ENCODE data around the gene LECT2. TPM values are rescaled to one million over a fixed set of nuclear protein-coding genes. Genes with fewer than 3 reads are reported as not detected.

LECT2 gene
- total RNA-seq, 1 donor from 2014 or later, result not detected

- intact Hi-C loops (cut with DNase I), result no loop called here
- Histone ChIP-seq H3K27me3 (no peaks in the 10 kb centered on the region), H3K4me3 (no peak overlapping the region), H3K4me1 (no peaks in the 10 kb centered on the region), H3K9me3 (no peaks in the 10 kb centered on the region), H3K36me3 (no peaks in the 10 kb centered on the region), H3K27ac (no peak overlapping the region)
- no peak for DNase-seq
- no peak for TF ChIP-seq CTCF (IDR thresholded peaks at IDR 0.05)
- ATAC-seq, result no peak
These were observed 33.8 kb upstream of the LECT2 start for GRCh38 chr5:135988546-135988945.

GRCh38 chr5:135986891-135987401 is 32.2 kb upstream of the LECT2 start:
- no peak for TF ChIP-seq CTCF (IDR thresholded peaks at IDR 0.05)
- Histone ChIP-seq H3K36me3 (no peaks in the 10 kb centered on the region), H3K4me1 (no peaks in the 10 kb centered on the region), H3K4me3 (no peak overlapping the region), H3K9me3 (no peaks in the 10 kb centered on the region), H3K27me3 (no peaks in the 10 kb centered on the region), H3K27ac (no peak overlapping the region)
- intact Hi-C loops (cut with DNase I), result no loop called here
- DNase-seq (no peak), ATAC-seq (no peak)

- intact Hi-C loops (cut with DNase I), result no loop called here
- no peaks in the 10 kb centered on the region for H3K9me3 ChIP-seq
- no peaks in the 10 kb centered on the region for H3K4me1 ChIP-seq
- TF ChIP-seq CTCF (IDR thresholded peaks at IDR 0.05), result no peak
- H3K36me3 ChIP-seq, result no peaks in the 10 kb centered on the region
- H3K4me3 ChIP-seq, result no peak overlapping the region
- DNase-seq (no peak), ATAC-seq (no peak)
- H3K27me3 ChIP-seq, result no peaks in the 10 kb centered on the region
- H3K27ac ChIP-seq, result no peak overlapping the region
These were observed 31.6 kb upstream of the LECT2 start for GRCh38 chr5:135986401-135986800.

- intact Hi-C loops (cut with DNase I), result no loop called here
- H3K4me1 ChIP-seq, result no peaks in the 10 kb centered on the region
- DNase-seq, result no peak
- no peak for TF ChIP-seq CTCF (IDR thresholded peaks at IDR 0.05)
- H3K4me3 ChIP-seq, result no peak overlapping the region
- no peak overlapping the region for H3K27ac ChIP-seq
- H3K27me3 ChIP-seq, result no peaks in the 10 kb centered on the region
- no peaks in the 10 kb centered on the region for H3K36me3 ChIP-seq
- no peak for ATAC-seq
- no peaks in the 10 kb centered on the region for H3K9me3 ChIP-seq
These were observed 31.2 kb upstream of the LECT2 start for GRCh38 chr5:135985951-135986350.

DNA sequence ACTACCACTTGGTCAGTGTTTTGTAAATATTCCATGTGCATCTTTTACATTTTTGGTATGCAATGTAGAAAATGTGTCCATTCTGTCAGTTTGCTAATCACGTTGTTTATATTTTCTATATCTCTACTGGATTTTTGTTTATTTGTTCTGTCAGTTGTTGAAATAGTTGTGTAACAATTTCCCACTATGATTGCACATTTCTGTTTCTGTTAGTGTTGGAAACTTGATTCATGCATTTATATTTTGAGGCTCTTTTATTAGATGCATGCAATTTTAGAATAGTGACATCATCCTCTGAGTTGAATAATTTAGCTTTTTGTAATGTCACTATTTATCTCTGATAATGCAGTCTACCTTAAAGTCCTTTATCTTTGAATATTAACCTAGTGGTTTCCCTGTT is 25.8 kb upstream of the LECT2 start:
- no peak for DNase-seq
- Histone ChIP-seq H3K9me3 (no peaks in the 10 kb centered on the region), H3K4me3 (no peak overlapping the region), H3K36me3 (no peaks in the 10 kb centered on the region), H3K27me3 (no peaks in the 10 kb centered on the region), H3K4me1 (no peaks in the 10 kb centered on the region), H3K27ac (no peak overlapping the region)
- intact Hi-C loops (cut with DNase I), result no loop called here
- no peak for TF ChIP-seq CTCF (IDR thresholded peaks at IDR 0.05)
- no peak for ATAC-seq

- no peaks in the 10 kb centered on the region for H3K36me3 ChIP-seq
- H3K4me1 ChIP-seq, result no peaks in the 10 kb centered on the region
- no peaks in the 10 kb centered on the region for H3K27me3 ChIP-seq
- no peak overlapping the region for H3K27ac ChIP-seq
- DNase-seq (no peak), ATAC-seq (no peak)
- intact Hi-C loops (cut with DNase I), result no loop called here
- TF ChIP-seq CTCF (IDR thresholded peaks at IDR 0.05), result no peak
- H3K4me3 ChIP-seq, result no peak overlapping the region
- H3K9me3 ChIP-seq, result no peaks in the 10 kb centered on the region
These were observed 24.7 kb upstream of the LECT2 start for GRCh38 chr5:135979510-135979909.
